Tibial artery (tissue), 4 donors: ENCODE results near the gene TTC34.

Experiments
- DNase-seq, 2 donors: peaks; one replicate each; pipeline ENCODE4 v3.0.0-alpha.2; 2019
- H3K27ac ChIP-seq, 2 donors: fragments of 200-600 bp; sonication (generic) in 1 of 2; 1 replicate in 1 of 2; 2 replicates in 1 of 2; pipeline ENCODE4 v1.5.1; 2018 to 2019; ENCODE audit warnings: mild to moderate bottlenecking in 1 of 2
- H3K27me3 ChIP-seq, 2 donors: fragments of 200-600 bp; sonication (generic) in 1 of 2; one replicate each; pipeline versions ENCODE4 v1.5.1 to v1.6.0; 2016 to 2019
- H3K36me3 ChIP-seq, 3 donors: fragments of 200-600 bp; sonication (generic) in 2 of 3; one replicate each; pipeline ENCODE4 v1.5.1; 2016 to 2019; ENCODE audit warnings: mild to moderate bottlenecking in 2 of 3
- H3K4me1 ChIP-seq, 4 donors: fragments of 200-600 bp; sonication (generic) in 2 of 4; 1 replicate in 3 of 4; 2 replicates in 1 of 4; pipeline ENCODE4 v1.5.1; 2016 to 2019
- H3K4me3 ChIP-seq, 2 donors: fragments of 200-600 bp; sonication (generic) in 1 of 2; 1 replicate in 1 of 2; 2 replicates in 1 of 2; pipeline ENCODE4 v1.5.1; 2018 to 2019; ENCODE audit warnings: mild to moderate bottlenecking in 2 of 2
- H3K9me3 ChIP-seq, 3 donors: fragments of 200-600 bp; sonication (generic) in 1 of 3; one replicate each; pipeline ENCODE4 v1.5.1; 2016 to 2019
- CTCF ChIP-seq, 2 experiments: fragments of 200-600 bp in 1 of 2; fragments of 450-650 bp in 1 of 2; IDR thresholded peaks; one replicate each; pipeline ENCODE4 v1.5.1; 2017 to 2019; ENCODE audit warnings: antibody characterized with exemption in 2 of 2, mild to moderate bottlenecking in 1 of 2, moderate library complexity in 1 of 2
- intact Hi-C: fragments of 100-400 bp; cut with DNase I; formaldehyde crosslinking; loops from one replicate; pipeline ENCODE4 v1.15.0; 2023; ENCODE audit warnings: low total_unique reads

TTC34 gene

GRCh38 chr1:2638466-2639115, 162.9 kb downstream of the TTC34 start:
- no peak for DNase-seq
- H3K9me3 ChIP-seq: no peaks in the 10 kb centered on the region
- peaks cover 0 to 53% of the 10 kb centered on the region in 2 donors for H3K27me3 ChIP-seq
- no peak overlapping the region for H3K4me3 ChIP-seq
- H3K27ac ChIP-seq: no peak overlapping the region
- TF ChIP-seq CTCF (IDR thresholded peaks at IDR 0.05): no peak
- H3K4me1 ChIP-seq: peaks cover 0 to 30% (median 17%) of the 10 kb centered on the region in 4 donors
- intact Hi-C loops: no loop called here
- H3K36me3 ChIP-seq: no peaks in the 10 kb centered on the region

- H3K4me1 ChIP-seq: peaks cover 0 to 21% (median 11%) of the 10 kb centered on the region in 4 donors
- no peak for TF ChIP-seq CTCF (IDR thresholded peaks at IDR 0.05)
- H3K27ac ChIP-seq: no peak overlapping the region
- peaks cover 0 to 63% of the 10 kb centered on the region in 2 donors for H3K27me3 ChIP-seq
- no peak for DNase-seq
- H3K9me3 ChIP-seq: no peaks in the 10 kb centered on the region
- intact Hi-C loops: no loop called here
- H3K36me3 ChIP-seq: no peaks in the 10 kb centered on the region
- no peak overlapping the region for H3K4me3 ChIP-seq
Measured at GRCh38 chr1:2637442-2638145, 163.9 kb downstream of the TTC34 start.

GRCh38 chr1:2636733-2637132, 164.8 kb downstream of the TTC34 start:
- H3K27me3 ChIP-seq: peaks cover 0 to 71% of the 10 kb centered on the region in 2 donors

GRCh38 chr1:2635361-2636010, 166.0 kb downstream of the TTC34 start:
- TF ChIP-seq CTCF (IDR thresholded peaks at IDR 0.05): no peak
- Histone ChIP-seq H3K4me3 (no peak overlapping the region), H3K4me1 (peaks cover 0 to 5% (median 0%) of the 10 kb centered on the region in 4 donors), H3K36me3 (no peaks in the 10 kb centered on the region), H3K9me3 (no peaks in the 10 kb centered on the region), H3K27ac (no peak overlapping the region), H3K27me3 (peaks cover 0 to 78% of the 10 kb centered on the region in 2 donors)
- intact Hi-C loops: no loop called here
- DNase-seq: no peak

More at GRCh38 chr1:2636733-2637132, 164.8 kb downstream of the TTC34 start:
- no peak for DNase-seq
- intact Hi-C loops: no loop called here
- H3K9me3 ChIP-seq: no peaks in the 10 kb centered on the region
- no peak overlapping the region for H3K27ac ChIP-seq
- peaks cover 0 to 12% (median 3%) of the 10 kb centered on the region in 4 donors for H3K4me1 ChIP-seq
- H3K4me3 ChIP-seq: no peak overlapping the region
- TF ChIP-seq CTCF (IDR thresholded peaks at IDR 0.05): no peak
- no peaks in the 10 kb centered on the region for H3K36me3 ChIP-seq

- Histone ChIP-seq H3K4me1 (peaks cover 0 to 4% (median under 1%) of the 10 kb centered on the region in 4 donors), H3K9me3 (no peaks in the 10 kb centered on the region), H3K27ac (no peak overlapping the region), H3K27me3 (peaks cover 0 to 82% of the 10 kb centered on the region in 2 donors), H3K4me3 (no peak overlapping the region), H3K36me3 (no peaks in the 10 kb centered on the region)
- TF ChIP-seq CTCF (IDR thresholded peaks at IDR 0.05): no peak
- no peak for DNase-seq
- intact Hi-C loops: no loop called here
Measured at GRCh38 chr1:2633936-2634491, 167.5 kb downstream of the TTC34 start.
